Loucy (cell line): ENCODE measurements around the gene HBS1L.

Experiments
- H2AFZ ChIP-seq: fragments of 200-600 bp; sonication (generic); 2 replicates; pipeline ENCODE4 v1.6.0; 2016; ENCODE audit warnings: antibody characterized with exemption, mild to moderate bottlenecking, low read length, moderate library complexity
- H3F3A ChIP-seq: fragments of 200-600 bp; 2 replicates; pipeline ENCODE4 v1.6.0; 2016; ENCODE audit warnings: antibody characterized with exemption, low read depth, mild to moderate bottlenecking
- H3K27me3 ChIP-seq: fragments of 200-600 bp; sonication (generic); 2 replicates; pipeline ENCODE4 v1.6.1; 2014; ENCODE audit warnings: low read length, mild to moderate bottlenecking; ENCODE audit not compliant: insufficient read depth, poor library complexity, severe bottlenecking
- H3K36me3 ChIP-seq: fragments of 200-600 bp; sonication (generic); 2 replicates; pipeline ENCODE4 v1.6.1; 2016; ENCODE audit warnings: low read length; ENCODE audit not compliant: insufficient read depth
- H3K4me1 ChIP-seq: fragments of 200-600 bp; sonication (generic); 2 replicates; pipeline ENCODE4 v1.5.1; 2014; ENCODE audit warnings: low read length, mild to moderate bottlenecking; ENCODE audit not compliant: insufficient read depth, poor library complexity, severe bottlenecking
- H3K4me2 ChIP-seq: fragments of 200-600 bp; sonication (generic); 2 replicates; pipeline ENCODE4 v1.6.0; 2014; ENCODE audit warnings: antibody characterized with exemption, low read length, low read depth, mild to moderate bottlenecking; ENCODE audit not compliant: poor library complexity, severe bottlenecking
- H3K4me3 ChIP-seq: fragments of 200-600 bp; sonication (generic); 2 replicates; pipeline ENCODE4 v1.5.1; 2014; ENCODE audit warnings: low read length, mild to moderate bottlenecking, mixed read lengths; ENCODE audit not compliant: poor library complexity, severe bottlenecking
- H3K79me2 ChIP-seq: fragments of 200-600 bp; sonication (generic); 2 replicates; pipeline ENCODE4 v1.6.1; 2014; ENCODE audit warnings: low read length; ENCODE audit not compliant: insufficient read depth
- H3K9ac ChIP-seq: fragments of 200-600 bp; sonication (generic); 2 replicates; pipeline ENCODE4 v1.6.0; 2014; ENCODE audit warnings: mild to moderate bottlenecking, low read depth, low read length, moderate library complexity; ENCODE audit not compliant: poor library complexity, severe bottlenecking
- H3K9me2 ChIP-seq: fragments of 200-600 bp; sonication (generic); replicated peaks from 2 replicates; pipeline ENCODE4 v1.6.1; 2016; ENCODE audit warnings: low read depth, low read length, mixed read lengths
- H3K9me3 ChIP-seq: fragments of 200-600 bp; sonication (generic); 2 replicates; pipeline ENCODE4 v1.6.1; 2014; ENCODE audit warnings: mild to moderate bottlenecking, antibody characterized with exemption, low read length, low read depth; ENCODE audit not compliant: insufficient read depth
- H4K20me1 ChIP-seq: fragments of 200-600 bp; sonication (generic); 2 replicates; pipeline ENCODE4 v1.6.0; 2014; ENCODE audit warnings: antibody characterized with exemption, low read length, mild to moderate bottlenecking; ENCODE audit not compliant: insufficient read depth, poor library complexity, severe bottlenecking
- CTCF ChIP-seq: fragments of 200-600 bp; sonication (generic); conservative IDR thresholded peaks from 2 replicates; pipeline ENCODE4 v1.5.1; 2014; ENCODE audit warnings: mild to moderate bottlenecking, antibody characterized with exemption, low read length
- EZH2phosphoT487 ChIP-seq: fragments of 200-600 bp; IDR thresholded peaks from 2 replicates; pipeline ENCODE4 v1.6.1; 2018; ENCODE audit warnings: antibody characterized with exemption, mild to moderate bottlenecking, moderate library complexity, borderline replicate concordance

Gene HBS1L

GRCh38 chr6:135073756-135074393 is 19.3 kb upstream of the HBS1L start:
- no peak overlapping the region for H3K9ac ChIP-seq
- no peaks in the 10 kb centered on the region for H3K79me2 ChIP-seq
- H3K9me3 ChIP-seq, result no peaks in the 10 kb centered on the region
- H3K4me3 ChIP-seq, result no peak overlapping the region
- no peaks in the 10 kb centered on the region for H4K20me1 ChIP-seq
- H3K36me3 ChIP-seq, result no peaks in the 10 kb centered on the region
- no peak for TF ChIP-seq EZH2phosphoT487
- no peak for TF ChIP-seq CTCF
- no peaks in the 10 kb centered on the region for H3F3A ChIP-seq
- no peaks in the 10 kb centered on the region for H3K27me3 ChIP-seq
- H3K4me2 ChIP-seq, result peak overlapping the region; percentile 18
- no peak overlapping the region for H2AFZ ChIP-seq
- H3K4me1 ChIP-seq, result peaks cover 26% of the 10 kb centered on the region
- no peaks in the 10 kb centered on the region for H3K9me2 ChIP-seq

GRCh38 chr6:135073217-135073616 is 18.6 kb upstream of the HBS1L start:
- Histone ChIP-seq H3F3A (no peaks in the 10 kb centered on the region), H3K9me3 (no peaks in the 10 kb centered on the region), H3K4me3 (no peak overlapping the region), H3K4me1 (peaks cover 26% of the 10 kb centered on the region), H2AFZ (no peak overlapping the region), H3K9me2 (no peaks in the 10 kb centered on the region), H3K79me2 (no peaks in the 10 kb centered on the region), H3K27me3 (no peaks in the 10 kb centered on the region), H3K4me2 (no peak overlapping the region), H3K9ac (no peak overlapping the region), H4K20me1 (no peaks in the 10 kb centered on the region), H3K36me3 (no peaks in the 10 kb centered on the region)
- TF ChIP-seq EZH2phosphoT487 (no peak), CTCF (no peak)

GRCh38 chr6:135072753-135073152 is 18.1 kb upstream of the HBS1L start:
- Histone ChIP-seq H3F3A (no peaks in the 10 kb centered on the region), H4K20me1 (no peaks in the 10 kb centered on the region), H3K4me1 (peaks cover 26% of the 10 kb centered on the region), H3K4me3 (no peak overlapping the region), H2AFZ (no peak overlapping the region), H3K79me2 (no peaks in the 10 kb centered on the region), H3K9me2 (no peaks in the 10 kb centered on the region), H3K36me3 (no peaks in the 10 kb centered on the region), H3K9ac (no peak overlapping the region), H3K27me3 (no peaks in the 10 kb centered on the region), H3K4me2 (no peak overlapping the region), H3K9me3 (no peaks in the 10 kb centered on the region)
- no peak for TF ChIP-seq CTCF
- TF ChIP-seq EZH2phosphoT487, result no peak
